Natural killer cell treated with Interleukin-12 subunit alpha and Interleukin-12 subunit beta and Interleukin-15 and Interleukin-18, amount 100 ng/mL, for 72 hours (primary cell): ENCODE measurements around the gene ZNF646. TPM values are rescaled to one million over a fixed set of nuclear protein-coding genes. Genes with fewer than 3 reads are reported as not detected.

ENCODE experiments used
- ATAC-seq, 2 donors: fragments of 150-1000 bp; cut with Tn5 transposase in 1 of 2; sonication (Bioruptor Pico), chemical (Tn5 transposase) in 1 of 2; 2 replicates each; pipeline ENCODE4 v1.10.0; 2021
- DNase-seq: peaks from one replicate; pipeline ENCODE4 v3.0.0; 2022; ENCODE audit warnings: low spot score
- H3K27ac Mint-ChIP-seq, 2 donors: 1 replicate in 1 of 2; 2 replicates in 1 of 2; pipeline ENCODE4 v1.8.0; 2022; ENCODE audit warnings: mixed read lengths in 2 of 2, mild to moderate bottlenecking in 1 of 2, moderate library complexity in 1 of 2
- H3K27me3 Mint-ChIP-seq, 2 donors: 1 replicate in 1 of 2; 2 replicates in 1 of 2; pipeline ENCODE4 v1.8.0; 2022; ENCODE audit warnings: mixed read lengths in 2 of 2
- H3K36me3 Mint-ChIP-seq: one replicate; pipeline ENCODE4 v1.8.0; 2022; ENCODE audit warnings: mixed read lengths
- H3K4me1 Mint-ChIP-seq, 2 donors: 1 replicate in 1 of 2; 2 replicates in 1 of 2; pipeline ENCODE4 v1.8.0; 2022; ENCODE audit warnings: low read depth in 2 of 2, mixed read lengths in 2 of 2, mild to moderate bottlenecking in 1 of 2
- H3K4me3 Mint-ChIP-seq: one replicate; pipeline ENCODE4 v1.8.0; 2022; ENCODE audit warnings: mixed read lengths
- H3K9me3 Mint-ChIP-seq: 2 replicates; pipeline ENCODE4 v1.8.0; 2022; ENCODE audit warnings: mixed read lengths
- total RNA-seq, 2 donors: library from RNA; stranded (reverse); gene quantifications; one replicate each; pipeline ENCODE4 v1.2.3, GENCODE V29; 2022

Gene ZNF646
- total RNA-seq, 2 donors from 2014 or later, result 25.8 to 26.3 TPM

GRCh38 chr16:31131416-31131815, 57.2 kb downstream of the ZNF646 start:
- no peak overlapping the region for H3K27ac Mint-ChIP-seq
- H3K4me3 Mint-ChIP-seq, result no peak overlapping the region
- DNase-seq, result no peak
- no peaks in the 10 kb centered on the region for H3K36me3 Mint-ChIP-seq
- no peak for ATAC-seq
- H3K9me3 Mint-ChIP-seq, result no peaks in the 10 kb centered on the region
- no peaks in the 10 kb centered on the region for H3K27me3 Mint-ChIP-seq
- H3K4me1 Mint-ChIP-seq, result peaks cover 0 to 10% of the 10 kb centered on the region in 2 donors

GRCh38 chr16:31131841-31132271, 57.6 kb downstream of the ZNF646 start:
- Mint-ChIP-seq H3K4me1 (peaks cover 0 to 10% of the 10 kb centered on the region in 2 donors), H3K9me3 (no peaks in the 10 kb centered on the region), H3K27ac (no peak overlapping the region), H3K27me3 (no peaks in the 10 kb centered on the region), H3K4me3 (no peak overlapping the region), H3K36me3 (no peaks in the 10 kb centered on the region)
- DNase-seq (no peak), ATAC-seq (no peak)

DNA sequence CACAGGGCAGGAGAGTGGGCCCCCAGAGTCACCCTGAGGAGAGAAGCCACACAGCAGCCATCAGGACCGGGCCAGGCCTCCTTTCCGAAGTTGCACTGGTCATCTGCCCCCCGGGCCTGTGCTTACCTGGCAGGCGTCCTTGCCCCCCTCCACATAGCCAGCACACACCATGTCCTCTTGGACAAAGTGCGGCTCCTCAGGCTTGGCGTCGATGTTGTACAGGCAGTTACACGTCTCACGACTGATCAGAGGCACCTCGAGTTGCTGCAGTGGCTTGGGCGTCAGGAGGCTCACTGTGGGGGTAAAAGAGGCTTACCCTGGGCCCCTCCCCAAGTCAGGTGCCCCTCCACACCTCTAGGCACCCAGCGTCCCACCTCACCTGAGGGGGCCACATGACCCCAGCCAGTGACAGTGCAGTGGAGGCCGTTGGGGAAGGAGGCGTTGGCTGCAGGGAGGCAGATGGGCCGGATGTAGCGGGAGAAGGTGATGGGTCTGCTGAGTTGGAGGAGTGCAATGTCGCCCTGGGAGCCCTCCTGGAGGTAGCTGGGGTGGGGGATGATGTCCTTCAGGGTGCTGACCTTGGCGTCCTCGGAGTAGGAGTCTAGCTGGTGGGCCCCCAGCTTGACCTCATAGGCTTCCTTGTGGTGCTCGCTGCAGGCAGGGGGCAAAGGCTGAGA, 58.2 kb downstream of the ZNF646 start:
- Mint-ChIP-seq H3K27me3 (no peaks in the 10 kb centered on the region), H3K4me3 (no peak overlapping the region), H3K4me1 (peaks cover 0 to 10% of the 10 kb centered on the region in 2 donors), H3K27ac (no peak overlapping the region), H3K36me3 (no peaks in the 10 kb centered on the region), H3K9me3 (no peaks in the 10 kb centered on the region)
- DNase-seq, result no peak
- no peak for ATAC-seq

- H3K36me3 Mint-ChIP-seq, result no peaks in the 10 kb centered on the region
- no peaks in the 10 kb centered on the region for H3K27me3 Mint-ChIP-seq
- peaks cover 0 to 7% of the 10 kb centered on the region in 2 donors for H3K4me1 Mint-ChIP-seq
- H3K27ac Mint-ChIP-seq, result no peak overlapping the region
- H3K4me3 Mint-ChIP-seq, result no peak overlapping the region
- H3K9me3 Mint-ChIP-seq, result no peaks in the 10 kb centered on the region
- DNase-seq, result no peak
- ATAC-seq, result no peak
These were observed 58.9 kb downstream of the ZNF646 start for GRCh38 chr16:31133046-31133501.

Other genes with a start within 250 kb of the ZNF646 start
- 10 to 100 TPM; 35.3 to 65.0 TPM for gene BCL7C, start 180.3 kb upstream of the ZNF646 start, total RNA-seq
- gene CTF1, start 177.8 kb upstream of the ZNF646 start, total RNA-seq, result under 1 TPM; 0.17 to 0.36 TPM
- gene FBXL19, start 150.8 kb upstream of the ZNF646 start, total RNA-seq, result 10 to 100 TPM; 22.8 to 42.0 TPM
- gene ORAI3, start 125.4 kb upstream of the ZNF646 start, total RNA-seq, result 10 to 100 TPM in 1 of 2 donors, 1 to 10 TPM in 1; 7.4 to 16.8 TPM
- gene SETD1A, start 116.7 kb upstream of the ZNF646 start, total RNA-seq, result 10 to 100 TPM; 27.5 to 40.0 TPM
- 1 to 10 TPM; 2.3 to 5.3 TPM for gene HSD3B7, start 89.2 kb upstream of the ZNF646 start, total RNA-seq
- under 1 TPM; 0.05 to 0.50 TPM for gene STX1B, start 63.8 kb upstream of the ZNF646 start, total RNA-seq
- 10 to 100 TPM; 85.1 to 92.0 TPM for gene STX4, start 40.9 kb upstream of the ZNF646 start, total RNA-seq
- gene ZNF668, start 182 bp upstream of the ZNF646 start, total RNA-seq, result 10 to 100 TPM; 16.4 to 30.5 TPM
- 1 to 10 TPM; 4.1 to 5.1 TPM for gene PRSS53, start 14.5 kb downstream of the ZNF646 start, total RNA-seq
- gene VKORC1, start 20.4 kb downstream of the ZNF646 start, total RNA-seq, result 10 to 100 TPM; 65.2 to 84.6 TPM
- 10 to 100 TPM; 42.7 to 43.1 TPM for gene BCKDK, start 34.0 kb downstream of the ZNF646 start, total RNA-seq
- gene KAT8, start 43.2 kb downstream of the ZNF646 start, total RNA-seq, result 10 to 100 TPM; 39.5 to 67.3 TPM
- gene PRSS8, start 61.3 kb downstream of the ZNF646 start, total RNA-seq, result not detected
- 1 to 10 TPM in 1 of 2 donors, not detected in 1; 1.5 TPM for gene PRSS36, start 75.6 kb downstream of the ZNF646 start, total RNA-seq
- gene FUS, start 105.7 kb downstream of the ZNF646 start, total RNA-seq, result 100 to 1,000 TPM; 625 to 840 TPM
- gene PYCARD, start 128.3 kb downstream of the ZNF646 start, total RNA-seq, result 10 to 100 TPM; 23.1 to 29.8 TPM
- gene TRIM72, start 139.7 kb downstream of the ZNF646 start, total RNA-seq, result under 1 TPM in 1 of 2 donors, not detected in 1; 0.06 TPM
- gene PYDC1, start 142.7 kb downstream of the ZNF646 start, total RNA-seq, result not detected
- 10 to 100 TPM; 63.9 to 77.8 TPM for gene ITGAM, start 185.6 kb downstream of the ZNF646 start, total RNA-seq